ENCODE results near the gene CNPY3.
"Not testable (repeated sequence)": the region's sequence is repeated elsewhere in the genome, so short reads cannot be mapped to it uniquely, and the experiment has no call there.

CNPY3 gene

GRCh38 chr6:42890311-42891198 is 38.7 kb upstream of the CNPY3 start:
- peak; percentile 93 to 96 for DNase-seq
- Histone ChIP-seq H3K4me3 (peak overlapping the region; percentile 74 to 94), H3K4me1 (peaks cover 0 to 16% (median 9%) of the 10 kb centered on the region in 4 donors), H3K9me3 (no peaks in the 10 kb centered on the region), H3K27me3 (no peaks in the 10 kb centered on the region), H3K27ac (peak overlapping the region; percentile 88 to 96), H3K36me3 (peaks cover 12 to 31% (median 17%) of the 10 kb centered on the region in 3 donors)
- intact Hi-C loops (cut with DNase I; ENCODE audit: low total_unique reads): no loop called here
- no peak for TF ChIP-seq CTCF (IDR thresholded peaks at IDR 0.05)

- Histone ChIP-seq H3K4me1 (peaks cover 0 to 16% (median 9%) of the 10 kb centered on the region in 4 donors), H3K36me3 (peaks cover 5 to 24% (median 10%) of the 10 kb centered on the region in 3 donors), H3K27me3 (no peaks in the 10 kb centered on the region), H3K27ac (peak overlapping the region; percentile 88 to 96), H3K9me3 (no peaks in the 10 kb centered on the region), H3K4me3 (peak overlapping the region; percentile 74 to 94)
- intact Hi-C loops (cut with DNase I; ENCODE audit: low total_unique reads): no loop called here
- no peak for TF ChIP-seq CTCF (IDR thresholded peaks at IDR 0.05)
- no peak for DNase-seq
Measured at GRCh38 chr6:42891199-42891722, 38.0 kb upstream of the CNPY3 start.

GRCh38 chr6:42894041-42894828 is 35.0 kb upstream of the CNPY3 start:
- H3K27me3 ChIP-seq; H3K27ac ChIP-seq; H3K36me3 ChIP-seq; H3K4me3 ChIP-seq; intact Hi-C loops (cut with DNase I; ENCODE audit: low total_unique reads); DNase-seq; H3K9me3 ChIP-seq: not testable (repeated sequence)
- peaks cover 0 to 18% (median 11%) of the 10 kb centered on the region in 4 donors for H3K4me1 ChIP-seq

DNA sequence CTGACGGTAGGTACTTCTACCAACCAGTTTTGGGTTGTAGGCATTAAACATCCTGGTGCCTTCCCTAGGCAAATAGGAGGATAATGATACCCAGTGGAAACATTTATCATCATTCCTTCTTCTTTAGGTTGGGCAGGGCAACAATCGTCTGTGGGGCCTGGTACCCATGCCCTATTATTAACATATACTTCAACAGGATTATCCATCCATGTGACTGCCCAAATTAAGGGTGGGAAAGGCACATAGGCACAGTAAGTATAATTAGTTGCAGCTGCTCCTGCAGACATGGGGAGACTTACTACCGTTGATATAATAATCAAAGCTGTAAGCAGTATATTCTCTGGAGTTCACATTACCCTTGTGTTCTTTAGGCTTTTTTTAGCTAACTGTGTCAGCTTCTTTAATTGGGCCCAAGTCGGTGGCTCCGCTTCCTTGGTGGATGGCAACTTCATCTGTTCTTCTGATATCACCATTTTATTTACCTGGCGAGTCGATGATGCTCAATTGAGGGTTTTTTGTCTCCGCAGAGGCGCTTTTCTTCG is 33.0 kb upstream of the CNPY3 start:
- Histone ChIP-seq H3K36me3 (no peaks in the 10 kb centered on the region), H3K4me1 (peaks cover 0 to 23% (median 14%) of the 10 kb centered on the region in 4 donors), H3K27ac (no peak overlapping the region), H3K9me3 (no peaks in the 10 kb centered on the region), H3K4me3 (no peak overlapping the region), H3K27me3 (no peaks in the 10 kb centered on the region)
- TF ChIP-seq CTCF (IDR thresholded peaks at IDR 0.05): no peak
- intact Hi-C loops (cut with DNase I; ENCODE audit: low total_unique reads): no loop called here
- no peak for DNase-seq

- H3K27ac ChIP-seq: peak overlapping the region in 1 of 2 donors; percentile 36
- H3K4me1 ChIP-seq: peaks cover 0 to 24% (median 15%) of the 10 kb centered on the region in 4 donors
- no peaks in the 10 kb centered on the region for H3K27me3 ChIP-seq
- peak; percentile 67 to 73 for DNase-seq
- H3K36me3 ChIP-seq: no peaks in the 10 kb centered on the region
- no peaks in the 10 kb centered on the region for H3K9me3 ChIP-seq
- TF ChIP-seq CTCF (IDR thresholded peaks at IDR 0.05): peak; percentile 76 to 84
- no peak overlapping the region for H3K4me3 ChIP-seq
- intact Hi-C loops (cut with DNase I; ENCODE audit: low total_unique reads): no loop called here
Measured at GRCh38 chr6:42898891-42899361, 30.4 kb upstream of the CNPY3 start.
